NCI-H446 treated with DMSO at 0.1 percent for 48 hours (cell line): ENCODE results near the gene TRPM2.

Experiments used
- DNase-seq: peaks from one replicate; lab custom pipeline; 2025; lab: John Stamatoyannopoulos, UW

The TRPM2 gene

DNA sequence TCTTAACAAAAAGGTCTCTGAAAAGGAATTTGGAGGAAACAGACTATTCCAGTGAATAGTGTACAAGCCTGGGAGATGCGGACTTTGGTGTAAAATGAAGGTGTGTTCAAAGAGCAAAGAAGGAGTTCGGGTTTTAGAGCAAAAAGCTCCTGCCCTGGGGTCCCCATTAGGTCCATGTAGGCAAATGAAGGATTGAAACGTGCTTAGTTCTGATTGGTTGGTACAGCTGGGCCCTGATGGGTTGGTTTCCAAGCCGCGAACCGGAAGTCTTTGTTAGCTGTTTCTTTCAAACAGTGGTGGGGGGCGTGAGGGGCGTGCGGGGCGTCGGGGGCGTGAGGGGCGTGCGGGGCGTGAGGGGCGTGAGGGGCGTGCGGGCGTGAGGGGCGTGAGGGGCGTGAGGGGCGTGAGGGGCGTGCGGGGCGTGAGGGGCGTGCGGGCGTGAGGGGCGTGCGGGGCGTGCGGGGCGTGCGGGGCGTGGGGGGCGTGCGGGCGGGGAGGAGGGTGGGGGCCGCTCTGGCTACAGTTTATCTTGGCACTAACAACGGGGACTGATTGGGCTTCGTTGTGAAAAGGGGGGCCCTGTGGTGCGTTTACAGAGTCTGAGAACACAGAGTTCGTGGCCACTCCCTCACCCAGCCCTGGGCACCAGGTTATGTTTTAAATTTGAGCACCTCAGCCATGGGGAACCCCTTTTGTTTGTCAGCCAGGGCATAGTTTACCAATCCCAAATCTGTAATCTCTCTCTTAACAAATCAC lies 131.3 kb downstream of the TRPM2 start:
- no peak for DNase-seq

DNA sequence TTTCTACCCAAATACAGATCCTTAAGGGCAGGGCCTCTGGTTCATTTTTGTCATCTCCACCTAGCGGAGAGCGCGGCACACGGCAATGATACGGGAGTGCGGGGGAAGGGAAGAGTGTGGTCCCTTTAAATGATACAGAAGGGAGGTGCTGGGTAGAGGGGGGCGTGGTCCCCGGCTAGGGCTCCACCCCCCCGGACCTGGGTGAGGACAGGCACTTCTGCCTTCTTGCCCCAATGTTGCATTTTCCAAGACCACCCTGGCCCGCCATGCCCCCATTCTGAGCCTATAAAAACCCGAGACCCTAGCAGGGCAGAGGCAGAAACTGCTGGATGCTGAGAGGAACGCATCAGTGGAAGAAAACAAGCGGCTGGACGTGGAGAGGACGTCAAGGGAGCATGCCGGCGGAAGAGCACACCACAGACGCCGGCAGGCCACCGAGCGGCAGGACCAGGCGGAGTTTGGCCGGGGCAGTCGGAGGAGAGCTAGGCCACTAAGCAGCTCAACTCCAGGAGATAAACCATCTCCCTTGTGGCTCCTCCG lies 131.9 kb downstream of the TRPM2 start:
- no peak for DNase-seq

DNA sequence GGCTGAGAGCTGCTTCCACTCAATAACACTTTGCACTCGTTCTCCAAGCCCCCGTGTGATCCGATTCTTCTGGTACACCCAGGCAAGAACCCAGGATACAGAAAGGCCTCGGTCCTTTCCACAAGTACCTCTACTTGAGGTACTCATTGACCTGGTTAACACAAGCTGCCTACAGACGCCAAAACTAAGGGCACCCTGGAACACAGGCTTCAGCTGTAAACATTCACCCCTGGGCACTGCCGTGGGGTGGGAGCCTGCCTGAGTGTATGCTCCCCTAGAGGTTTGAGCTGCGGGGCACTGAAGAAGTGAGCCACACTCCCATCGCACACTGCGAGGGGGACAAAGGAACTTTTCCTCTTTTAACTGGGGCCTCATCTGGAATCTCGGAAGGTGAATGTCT lies 132.4 kb downstream of the TRPM2 start:
- no peak for DNase-seq

DNA sequence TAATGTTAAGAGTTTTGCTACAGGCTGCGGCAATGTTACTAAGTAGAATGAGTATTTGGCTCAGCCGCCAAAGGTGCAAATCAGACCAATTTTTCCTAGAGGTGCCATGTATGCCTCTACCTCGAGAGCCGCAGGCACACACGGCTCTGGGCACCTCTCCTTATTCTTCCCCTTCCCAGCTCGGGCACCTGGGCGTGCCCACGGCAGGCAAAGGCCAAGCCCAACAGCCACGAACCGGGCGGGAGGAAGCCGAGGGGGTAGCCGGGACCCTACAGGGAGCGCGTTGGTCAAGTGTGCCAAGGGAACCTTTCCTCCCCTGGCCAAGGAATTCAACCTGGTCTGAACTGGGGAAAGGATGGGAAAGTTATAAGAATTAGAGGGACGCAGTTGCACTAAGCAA lies 132.9 kb downstream of the TRPM2 start:
- DNase-seq, result no peak

DNA sequence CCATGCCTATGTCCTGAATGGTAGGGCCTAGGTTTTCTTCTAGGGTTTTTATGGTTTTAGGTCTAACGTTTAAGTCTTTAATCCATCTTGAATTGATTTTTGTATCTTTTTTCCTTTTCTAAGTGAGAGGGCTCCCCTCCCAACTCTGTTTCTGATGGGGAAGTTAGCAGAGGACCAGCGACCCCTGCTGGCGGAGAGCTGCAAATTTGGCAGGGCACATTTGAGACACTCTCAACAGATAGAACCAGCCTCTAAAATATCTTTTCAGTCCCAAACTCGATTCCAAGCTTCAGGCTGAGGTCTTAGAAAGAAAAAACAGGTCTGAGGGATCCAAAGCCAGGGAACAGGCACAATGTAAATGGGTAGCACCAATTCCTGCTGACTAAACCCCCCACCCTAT lies 134.4 kb downstream of the TRPM2 start:
- no peak for DNase-seq

DNA sequence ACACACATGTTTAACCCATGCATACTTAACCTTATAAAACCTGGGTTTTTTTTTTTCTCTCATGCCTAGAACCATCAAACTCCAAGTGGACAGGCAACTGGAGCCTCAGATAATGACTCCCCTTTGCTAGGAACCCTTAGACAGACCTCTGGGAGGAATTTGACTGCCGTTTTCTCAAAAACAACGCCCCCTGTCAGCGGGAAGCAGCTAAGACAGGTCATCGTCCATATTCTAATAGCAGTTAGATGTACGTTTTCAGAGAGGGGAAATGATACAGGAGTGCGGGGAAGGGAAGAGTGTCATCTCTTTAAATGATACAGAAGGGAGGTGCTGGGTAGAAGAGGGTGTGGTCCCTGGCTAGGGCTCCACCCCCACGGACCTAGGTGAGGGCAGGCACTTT lies 136.5 kb downstream of the TRPM2 start:
- no peak for DNase-seq

DNA sequence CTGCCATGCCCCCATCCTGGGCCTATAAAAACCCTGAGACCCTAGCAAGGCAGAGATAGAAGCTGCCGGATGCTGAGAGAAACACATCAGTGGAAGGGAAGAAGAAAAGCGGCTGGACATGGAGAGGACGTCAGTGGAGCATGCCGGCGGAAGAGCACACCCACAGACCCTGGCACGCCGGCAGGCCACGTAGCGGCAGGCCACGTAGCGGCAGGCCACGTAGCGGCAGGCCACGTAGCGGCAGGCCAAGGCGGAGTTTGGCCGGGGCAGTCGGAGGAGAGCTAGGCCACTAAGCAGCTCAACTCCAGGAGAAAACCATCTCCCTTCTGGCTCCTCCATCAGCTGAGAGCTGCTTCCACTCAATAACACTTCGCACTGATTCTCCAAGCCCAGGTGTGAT lies 137.0 kb downstream of the TRPM2 start:
- DNase-seq, result no peak

DNA sequence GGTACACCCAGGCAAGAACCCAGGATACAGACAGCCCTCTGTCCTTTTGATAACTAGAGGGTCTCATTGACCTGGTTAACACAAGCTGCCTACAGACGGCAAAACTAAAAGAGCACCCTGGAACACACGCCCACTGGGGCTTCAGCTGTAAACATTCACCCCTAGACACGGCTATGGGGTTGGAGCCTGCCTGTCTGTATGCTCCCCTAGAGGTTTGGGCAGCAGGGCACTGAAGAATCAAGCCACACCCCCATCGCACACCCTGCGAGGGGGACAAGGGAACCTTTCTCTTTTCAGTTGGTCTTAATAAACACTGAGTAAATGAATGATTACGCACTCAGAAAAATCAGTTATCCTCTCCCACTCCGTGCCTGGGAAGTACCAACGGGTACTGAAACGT lies 137.4 kb downstream of the TRPM2 start:
- DNase-seq, result no peak
